SK-N-SH (cell line): Measurements from ENCODE around the gene CHSY1. TPM values are rescaled to one million over a fixed set of nuclear protein-coding genes. Genes with fewer than 3 reads are reported as not detected.
A peak's percentile ranks its signal among the peaks of the same experiment; 100 is the strongest.

Experiments
- CHD2 ChIP-seq: fragments of 150-350 bp; IDR thresholded peaks from 2 replicates; pipeline ENCODE4 v1.6.1; 2018; ENCODE audit warnings: low read length; ENCODE audit not compliant: partially characterized antibody
- EP300 ChIP-seq, 2 experiments: IDR thresholded peaks; 2 replicates each; pipeline versions ENCODE4 v1.4.0 to v1.6.1; 2012; ENCODE audit warnings: borderline replicate concordance in 1 of 2, low read depth in 1 of 2, low read length in 1 of 2
- FOSL2 ChIP-seq: IDR thresholded peaks from 2 replicates; pipeline ENCODE4 v1.4.0; 2012; ENCODE audit warnings: low read depth, mild to moderate bottlenecking, moderate library complexity, borderline replicate concordance
- FOXM1 ChIP-seq: IDR thresholded peaks from 2 replicates; pipeline ENCODE4 v1.4.0; 2012; ENCODE audit warnings: low read depth, mild to moderate bottlenecking
- NRF1 ChIP-seq: IDR thresholded peaks from 2 replicates; pipeline ENCODE4 v1.6.1; 2012; ENCODE audit warnings: low read depth, mild to moderate bottlenecking, low read length
- POLR2AphosphoS5 ChIP-seq: IDR thresholded peaks from 2 replicates; pipeline ENCODE4 v1.6.1; 2012; ENCODE audit warnings: low read depth, low read length
- RAD21 ChIP-seq: IDR thresholded peaks from 2 replicates; pipeline ENCODE4 v1.6.1; 2012; ENCODE audit warnings: mild to moderate bottlenecking, low read length
- RFX5 ChIP-seq: IDR thresholded peaks from 2 replicates; pipeline ENCODE4 v1.6.1; 2012; ENCODE audit warnings: mild to moderate bottlenecking, improper control_type of control experiment, low read length
- SMC3 ChIP-seq: IDR thresholded peaks from 2 replicates; pipeline ENCODE4 v1.6.1; 2012; ENCODE audit warnings: low read depth, low read length, improper control_type of control experiment
- YY1 ChIP-seq: IDR thresholded peaks from 2 replicates; pipeline ENCODE4 v1.4.0; 2012; ENCODE audit warnings: low read depth, mild to moderate bottlenecking
- ZBTB33 ChIP-seq: IDR thresholded peaks from 2 replicates; pipeline ENCODE4 v1.4.0; 2012; ENCODE audit warnings: low read depth, borderline replicate concordance
- polyA plus RNA-seq, 3 experiments: library from polyadenylated mRNA; depleted of rRNA; stranded (reverse); fragments of >200 nt; gene quantifications; 2 replicates each; pipeline ENCODE4 v1.2.3, GENCODE V29; 2012
- TF ChIP-seq, protein P1 (sequence below): IDR thresholded peaks from 2 replicates; pipeline ENCODE4 v1.4.0; 2012; ENCODE audit warnings: low read depth, borderline replicate concordance
- TF ChIP-seq, protein P2 (sequence below): fragments of 150-350 bp; IDR thresholded peaks from 2 replicates; pipeline ENCODE4 v1.6.1; 2017; ENCODE audit warnings: antibody characterized with exemption, low read length, low read depth, borderline replicate concordance
- TF ChIP-seq, protein P3 (sequence below): fragments of 200-600 bp; sonication (generic); IDR thresholded peaks from 2 replicates; pipeline ENCODE4 v1.6.1; 2017; ENCODE audit warnings: antibody characterized with exemption, mild to moderate bottlenecking, moderate library complexity

Gene CHSY1
- polyA plus RNA-seq, 1 of the 3 experiments (the other 2 are of a cell fraction): 15.7 TPM

DNA sequence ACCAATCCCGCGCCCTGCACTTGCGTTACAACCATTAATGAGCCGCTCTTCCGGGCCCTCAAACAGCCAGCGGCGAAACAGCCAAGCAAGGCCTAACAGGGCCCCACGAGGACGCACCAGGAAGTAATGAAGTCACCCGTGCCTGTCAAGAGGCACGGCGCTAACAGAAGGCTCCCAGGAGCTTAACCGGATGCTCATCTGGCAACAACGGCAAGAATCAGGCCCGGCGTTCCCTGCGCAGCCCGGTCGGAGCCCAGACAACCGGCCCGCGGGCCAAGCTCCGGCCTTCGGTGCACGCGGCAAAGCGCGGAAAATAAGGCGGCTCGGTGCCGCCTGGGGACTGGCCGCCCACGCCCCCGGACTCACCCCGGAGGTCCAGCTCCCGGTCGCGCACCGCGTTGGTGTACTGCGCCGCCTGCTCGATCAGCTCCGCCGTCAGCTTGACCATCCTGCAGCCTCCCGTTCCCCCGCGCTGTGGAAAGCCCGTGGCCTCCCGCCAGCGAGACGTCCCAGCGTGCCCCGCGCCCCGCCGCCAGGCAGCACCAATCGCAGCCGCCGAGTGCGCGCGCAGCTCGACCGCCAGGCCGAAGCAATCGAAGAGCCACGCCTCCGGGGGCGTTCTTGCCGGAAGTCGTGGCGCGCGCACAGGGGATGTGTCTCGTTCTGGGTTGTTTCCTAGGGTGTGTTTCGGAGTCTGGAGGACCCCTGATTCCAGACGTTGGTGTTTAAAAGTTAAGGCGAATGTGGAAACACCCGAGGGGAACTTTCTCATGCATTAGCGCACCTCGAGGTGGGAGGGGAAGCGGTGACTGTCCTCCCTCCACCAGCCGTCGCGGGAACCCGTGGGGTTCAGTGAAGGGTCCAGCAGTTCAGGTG lies 43.1 kb upstream of the CHSY1 start, which contains the start of gene SNRPA1 (continued):
- TF ChIP-seq POLR2AphosphoS5 (peak; percentile 94), FOSL2 (no peak), RAD21 (no peak), CHD2 (peak; percentile 92), ZBTB33 (peak; percentile 63), FOXM1 (no peak), EP300 (IDR thresholded peaks at IDR 0.05; ENCODE audit: borderline replicate concordance in 1 of 2, low read depth in 1 of 2, low read length in 1 of 2) (0 out of 4 replicates have a peak, but pooled peaks of 1 of the 2 experiments have one; percentile 18), YY1 (peak; percentile 27), RFX5 (no peak), NRF1 (peak; percentile 59; the same call in 1 of the 2 replicates), SMC3 (no peak)
- TF ChIP-seq, protein P1, sequence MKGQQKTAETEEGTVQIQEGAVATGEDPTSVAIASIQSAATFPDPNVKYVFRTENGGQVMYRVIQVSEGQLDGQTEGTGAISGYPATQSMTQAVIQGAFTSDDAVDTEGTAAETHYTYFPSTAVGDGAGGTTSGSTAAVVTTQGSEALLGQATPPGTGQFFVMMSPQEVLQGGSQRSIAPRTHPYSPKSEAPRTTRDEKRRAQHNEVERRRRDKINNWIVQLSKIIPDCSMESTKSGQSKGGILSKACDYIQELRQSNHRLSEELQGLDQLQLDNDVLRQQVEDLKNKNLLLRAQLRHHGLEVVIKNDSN: no peak
- TF ChIP-seq, protein P2, sequence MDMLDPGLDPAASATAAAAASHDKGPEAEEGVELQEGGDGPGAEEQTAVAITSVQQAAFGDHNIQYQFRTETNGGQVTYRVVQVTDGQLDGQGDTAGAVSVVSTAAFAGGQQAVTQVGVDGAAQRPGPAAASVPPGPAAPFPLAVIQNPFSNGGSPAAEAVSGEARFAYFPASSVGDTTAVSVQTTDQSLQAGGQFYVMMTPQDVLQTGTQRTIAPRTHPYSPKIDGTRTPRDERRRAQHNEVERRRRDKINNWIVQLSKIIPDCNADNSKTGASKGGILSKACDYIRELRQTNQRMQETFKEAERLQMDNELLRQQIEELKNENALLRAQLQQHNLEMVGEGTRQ: no peak
- TF ChIP-seq, protein P3, sequence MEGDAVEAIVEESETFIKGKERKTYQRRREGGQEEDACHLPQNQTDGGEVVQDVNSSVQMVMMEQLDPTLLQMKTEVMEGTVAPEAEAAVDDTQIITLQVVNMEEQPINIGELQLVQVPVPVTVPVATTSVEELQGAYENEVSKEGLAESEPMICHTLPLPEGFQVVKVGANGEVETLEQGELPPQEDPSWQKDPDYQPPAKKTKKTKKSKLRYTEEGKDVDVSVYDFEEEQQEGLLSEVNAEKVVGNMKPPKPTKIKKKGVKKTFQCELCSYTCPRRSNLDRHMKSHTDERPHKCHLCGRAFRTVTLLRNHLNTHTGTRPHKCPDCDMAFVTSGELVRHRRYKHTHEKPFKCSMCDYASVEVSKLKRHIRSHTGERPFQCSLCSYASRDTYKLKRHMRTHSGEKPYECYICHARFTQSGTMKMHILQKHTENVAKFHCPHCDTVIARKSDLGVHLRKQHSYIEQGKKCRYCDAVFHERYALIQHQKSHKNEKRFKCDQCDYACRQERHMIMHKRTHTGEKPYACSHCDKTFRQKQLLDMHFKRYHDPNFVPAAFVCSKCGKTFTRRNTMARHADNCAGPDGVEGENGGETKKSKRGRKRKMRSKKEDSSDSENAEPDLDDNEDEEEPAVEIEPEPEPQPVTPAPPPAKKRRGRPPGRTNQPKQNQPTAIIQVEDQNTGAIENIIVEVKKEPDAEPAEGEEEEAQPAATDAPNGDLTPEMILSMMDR: no peak
- TF ChIP-seq, all 33 proteins: peak for 17
